Caco-2 (cell line): ENCODE data around the gene C1QTNF8. TPM values are rescaled to one million over a fixed set of nuclear protein-coding genes. Genes with fewer than 3 reads are reported as not detected.

Experiments used
- BruUV-seq: library from RNA; stranded (reverse); fragments of 400-500 nt; replicated peaks from 2 replicates; lab custom pipeline; 2021; lab: Mats Ljungman, UMichigan
- CTCF ChIA-PET: fragments of 300-600 bp; sonication (Branson Sonifier 250); formaldehyde crosslinking; loops from one replicate; lab custom pipeline; 2022; ENCODE audit warnings: antibody characterized with exemption; lab: Charles Lee
- POLR2A ChIA-PET: fragments of 300-600 bp; sonication (Branson Sonifier 250); formaldehyde crosslinking; loops from one replicate; lab custom pipeline; 2022; ENCODE audit warnings: antibody characterized with exemption; lab: Charles Lee
- DNase-seq, 2 experiments: peaks; one replicate each; pipeline versions ENCODE4 v3.0.0 to v3.0.0-alpha.2; 2020 to 2022
- H3K27me3 ChIP-seq: replicated peaks from 2 replicates; pipeline ENCODE4 v1.6.0; 2011; ENCODE audit warnings: low read length; ENCODE audit not compliant: control insufficient read depth, insufficient read depth
- H3K36me3 ChIP-seq: 2 replicates; pipeline ENCODE4 v1.5.1; 2011; ENCODE audit warnings: low read length; ENCODE audit not compliant: control insufficient read depth, insufficient read depth
- H3K4me1 ChIP-seq: fragments of 250-450 bp; sonication (Bioruptor Pico); 2 replicates; pipeline ENCODE4 v1.5.1; 2020; ENCODE audit warnings: mild to moderate bottlenecking
- H3K4me3 ChIP-seq: 2 replicates; pipeline ENCODE4 v1.5.1; 2011; ENCODE audit warnings: low read depth, mild to moderate bottlenecking, control low read depth, low read length
- H3K9me3 ChIP-seq: fragments of 250-450 bp; sonication (Bioruptor Pico); 2 replicates; pipeline ENCODE4 v1.5.1; 2020; ENCODE audit warnings: mild to moderate bottlenecking, moderate library complexity
- H3K27ac Mint-ChIP-seq: one replicate; pipeline ENCODE4 v1.8.0; 2022; ENCODE audit warnings: mixed read lengths; ENCODE audit not compliant: unreplicated experiment
- H3K27me3 Mint-ChIP-seq: one replicate; pipeline ENCODE4 v1.8.0; 2022; ENCODE audit warnings: mixed read lengths; ENCODE audit not compliant: insufficient read depth, unreplicated experiment
- H3K36me3 Mint-ChIP-seq: one replicate; pipeline ENCODE4 v1.8.0; 2022; ENCODE audit warnings: mild to moderate bottlenecking, mixed read lengths; ENCODE audit not compliant: insufficient read depth, unreplicated experiment
- H3K4me1 Mint-ChIP-seq: one replicate; pipeline ENCODE4 v1.8.0; 2022; ENCODE audit warnings: low read depth, mixed read lengths; ENCODE audit not compliant: unreplicated experiment
- H3K4me3 Mint-ChIP-seq: one replicate; pipeline ENCODE4 v1.8.0; 2022; ENCODE audit warnings: mild to moderate bottlenecking, moderate library complexity, mixed read lengths; ENCODE audit not compliant: unreplicated experiment
- H3K9me3 Mint-ChIP-seq: one replicate; pipeline ENCODE4 v1.8.0; 2022; ENCODE audit warnings: mixed read lengths; ENCODE audit not compliant: unreplicated experiment
- CTCF ChIP-seq, 2 experiments: fragments of 200-600 bp in 1 of 2; IDR thresholded peaks; 1 replicate in 1 of 2; 2 replicates in 1 of 2; pipeline versions ENCODE4 v1.5.1 to v1.8.0; 2011 to 2022; ENCODE audit warnings: antibody characterized with exemption in 1 of 2, control low read depth in 1 of 2, inconsistent platforms in 1 of 2, low read depth in 1 of 2, low read length in 1 of 2, mild to moderate bottlenecking in 1 of 2, moderate library complexity in 1 of 2; ENCODE audit not compliant: insufficient read depth in 1 of 2, severe bottlenecking in 1 of 2, unreplicated experiment in 1 of 2
- intact Hi-C: fragments of 100-400 bp; cut with micrococcal nuclease; formaldehyde crosslinking; loops from one replicate; pipeline ENCODE4 v1.10.0; 2022; ENCODE audit not compliant: unreplicated experiment
- total RNA-seq: library from RNA; stranded (reverse); gene quantifications from 2 replicates; pipeline ENCODE4 v1.2.3, GENCODE V29; 2022

C1QTNF8 gene
- total RNA-seq, 1 experiment from 2014 or later: not detected

- BruUV-seq: no TSS peak
- no peaks in the 10 kb centered on the region for H3K36me3 Mint-ChIP-seq
- Histone ChIP-seq H3K27me3 (no peaks in the 10 kb centered on the region), H3K9me3 (no peaks in the 10 kb centered on the region), H3K4me1 (no peaks in the 10 kb centered on the region), H3K36me3 (no peaks in the 10 kb centered on the region), H3K4me3 (no peak overlapping the region)
- no peaks in the 10 kb centered on the region for H3K4me1 Mint-ChIP-seq
- no peak overlapping the region for H3K4me3 Mint-ChIP-seq
- intact Hi-C loops: no loop called here
- CTCF ChIA-PET: interaction anchor here (1.2 kb wide), 1 partner anchor 42 kb away, joined by 5 read pairs; no protein-coding TSS in a partner anchor
- H3K27ac Mint-ChIP-seq: no peak overlapping the region
- no peak for TF ChIP-seq CTCF (IDR thresholded peaks at IDR 0.05; ENCODE audit: insufficient read depth in 1 of 2, low read depth in 1 of 2, low read length in 1 of 2, severe bottlenecking in 1 of 2, unreplicated experiment in 1 of 2)
- no peak for DNase-seq
- POLR2A ChIA-PET: no interaction called here
- H3K9me3 Mint-ChIP-seq: no peaks in the 10 kb centered on the region
- H3K27me3 Mint-ChIP-seq: no peaks in the 10 kb centered on the region
Observed at GRCh38 chr16:1058216-1058615, 37.8 kb downstream of the C1QTNF8 start.

GRCh38 chr16:1057252-1057932 is 38.7 kb downstream of the C1QTNF8 start:
- Histone ChIP-seq H3K9me3 (no peaks in the 10 kb centered on the region), H3K27me3 (no peaks in the 10 kb centered on the region), H3K4me1 (no peaks in the 10 kb centered on the region), H3K4me3 (no peak overlapping the region), H3K36me3 (no peaks in the 10 kb centered on the region)
- Mint-ChIP-seq H3K9me3 (no peaks in the 10 kb centered on the region), H3K27me3 (no peaks in the 10 kb centered on the region), H3K4me3 (no peak overlapping the region), H3K36me3 (no peaks in the 10 kb centered on the region), H3K27ac (no peak overlapping the region), H3K4me1 (no peaks in the 10 kb centered on the region)
- intact Hi-C loops: loop anchor here (1.0 kb wide), 1 partner anchor 46 kb away; no protein-coding TSS in a partner anchor
- no TSS peak for BruUV-seq
- peak in 1 of 2 experiments; percentile 79 for DNase-seq
- ChIA-PET POLR2A (interaction anchor here (0.6 kb wide), 1 partner anchor 46 kb away, joined by 3 read pairs; no protein-coding TSS in a partner anchor), CTCF (interaction anchor here (0.6 to 1.5 kb wide), 11 partner anchors 9 to 216 kb away, joined by 3 to 6 read pairs (median 3); partner anchors contain the start of gene C1QTNF8)
- peak; percentile 74 to 87 for TF ChIP-seq CTCF (IDR thresholded peaks at IDR 0.05; ENCODE audit: insufficient read depth in 1 of 2, low read depth in 1 of 2, low read length in 1 of 2, severe bottlenecking in 1 of 2, unreplicated experiment in 1 of 2)

- no peak for DNase-seq
- H3K9me3 Mint-ChIP-seq: no peaks in the 10 kb centered on the region
- H3K4me1 Mint-ChIP-seq: no peaks in the 10 kb centered on the region
- H3K27ac Mint-ChIP-seq: no peak overlapping the region
- intact Hi-C loops: no loop called here
- no TSS peak for BruUV-seq
- ChIA-PET POLR2A (no interaction called here), CTCF (interaction anchor here (0.6 to 1.4 kb wide), 4 partner anchors 15 to 191 kb away, joined by 3 to 6 read pairs (median 3); no protein-coding TSS in a partner anchor)
- H3K36me3 Mint-ChIP-seq: no peaks in the 10 kb centered on the region
- no peaks in the 10 kb centered on the region for H3K27me3 Mint-ChIP-seq
- no peaks in the 10 kb centered on the region for H3K27me3 ChIP-seq
- no peak for TF ChIP-seq CTCF (IDR thresholded peaks at IDR 0.05; ENCODE audit: insufficient read depth in 1 of 2, low read depth in 1 of 2, low read length in 1 of 2, severe bottlenecking in 1 of 2, unreplicated experiment in 1 of 2)
- no peak overlapping the region for H3K4me3 Mint-ChIP-seq
- no peaks in the 10 kb centered on the region for H3K4me1 ChIP-seq
- no peak overlapping the region for H3K4me3 ChIP-seq
- no peaks in the 10 kb centered on the region for H3K36me3 ChIP-seq
- no peaks in the 10 kb centered on the region for H3K9me3 ChIP-seq
Observed at GRCh38 chr16:1056196-1056595, 39.8 kb downstream of the C1QTNF8 start.
